DMS 273 treated with DMSO at 0.1 percent for 48 hours (cell line): ENCODE results near the gene CCDC192.

Experiments
- DNase-seq: peaks from one replicate; lab custom pipeline; 2025; lab: John Stamatoyannopoulos, UW

The CCDC192 gene

DNA sequence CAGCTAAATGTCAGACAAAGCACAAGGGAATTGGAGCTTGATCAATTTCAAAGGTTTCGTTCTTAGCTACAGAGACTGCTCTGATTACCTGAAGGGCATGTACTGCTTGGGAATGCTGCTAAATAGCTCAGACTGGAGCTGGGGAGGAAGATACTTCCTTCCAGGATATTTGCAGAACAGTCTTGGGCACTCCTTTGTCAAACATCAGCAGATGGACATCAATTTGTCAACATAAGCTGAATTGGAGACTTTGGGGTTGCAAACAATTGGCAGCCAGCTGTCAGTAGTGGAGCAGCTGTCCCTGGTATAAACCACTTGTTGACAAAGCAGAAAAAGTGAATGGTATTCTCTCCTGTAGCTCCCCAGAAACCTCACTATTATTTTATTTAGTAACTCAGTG is 182.0 kb downstream of the CCDC192 start:
- peak; percentile 82 for DNase-seq

DNA sequence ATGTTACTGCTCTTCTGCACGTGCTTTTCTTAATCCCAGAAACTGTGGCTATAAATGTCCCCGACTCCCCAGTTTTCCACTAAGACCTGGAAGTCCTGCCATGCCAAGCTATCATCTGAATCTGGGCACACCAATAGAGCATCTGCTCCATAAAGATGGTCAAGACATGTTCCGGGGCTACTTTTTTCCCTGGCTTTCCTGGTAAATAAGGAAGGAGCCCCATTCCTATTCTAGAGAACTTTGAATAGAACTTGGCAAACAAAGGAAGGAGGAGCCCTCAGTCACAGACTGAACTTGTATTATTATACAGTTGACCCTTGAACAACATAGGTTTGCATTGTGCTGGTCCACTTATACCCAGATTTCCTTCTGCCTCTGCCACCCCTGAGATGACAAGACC is 182.9 kb downstream of the CCDC192 start:
- no peak for DNase-seq

DNA sequence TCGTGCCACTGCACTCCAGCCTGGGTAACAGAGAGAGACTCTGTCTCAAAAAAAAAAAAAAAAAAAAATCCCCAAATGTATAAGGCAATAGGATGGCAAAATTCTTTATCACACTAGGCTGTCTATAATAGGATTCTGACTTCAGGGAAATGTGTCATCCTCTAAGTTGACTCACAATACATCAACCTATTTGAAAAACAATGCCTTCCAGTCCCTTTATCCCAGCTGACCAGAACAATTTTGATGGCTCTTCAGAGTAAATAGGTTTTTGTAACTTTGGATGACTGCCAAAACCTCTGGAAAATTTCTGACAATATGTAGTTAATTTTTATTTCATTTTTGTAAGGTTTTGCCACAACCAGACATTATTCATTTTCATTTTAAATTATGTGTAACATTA is 184.1 kb downstream of the CCDC192 start:
- no peak for DNase-seq

DNA sequence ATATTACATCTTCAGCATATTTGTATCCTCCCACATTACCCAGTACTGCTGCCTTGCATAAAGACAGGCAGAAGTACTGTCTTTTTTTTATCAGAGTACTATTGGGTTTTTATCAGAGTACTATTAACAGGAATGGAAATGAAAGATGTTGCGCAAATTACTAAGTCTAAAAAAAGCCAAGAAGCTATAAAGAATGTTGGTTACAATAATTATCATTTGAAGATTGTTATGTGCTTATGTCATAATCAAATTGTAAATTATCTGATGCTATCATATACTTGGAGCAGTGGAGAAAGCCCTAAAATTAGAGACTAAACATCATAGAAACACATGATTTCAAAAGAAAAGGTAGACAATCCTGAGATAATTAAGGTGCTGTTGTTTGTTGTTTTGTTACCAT is 188.8 kb downstream of the CCDC192 start:
- no peak for DNase-seq

DNA sequence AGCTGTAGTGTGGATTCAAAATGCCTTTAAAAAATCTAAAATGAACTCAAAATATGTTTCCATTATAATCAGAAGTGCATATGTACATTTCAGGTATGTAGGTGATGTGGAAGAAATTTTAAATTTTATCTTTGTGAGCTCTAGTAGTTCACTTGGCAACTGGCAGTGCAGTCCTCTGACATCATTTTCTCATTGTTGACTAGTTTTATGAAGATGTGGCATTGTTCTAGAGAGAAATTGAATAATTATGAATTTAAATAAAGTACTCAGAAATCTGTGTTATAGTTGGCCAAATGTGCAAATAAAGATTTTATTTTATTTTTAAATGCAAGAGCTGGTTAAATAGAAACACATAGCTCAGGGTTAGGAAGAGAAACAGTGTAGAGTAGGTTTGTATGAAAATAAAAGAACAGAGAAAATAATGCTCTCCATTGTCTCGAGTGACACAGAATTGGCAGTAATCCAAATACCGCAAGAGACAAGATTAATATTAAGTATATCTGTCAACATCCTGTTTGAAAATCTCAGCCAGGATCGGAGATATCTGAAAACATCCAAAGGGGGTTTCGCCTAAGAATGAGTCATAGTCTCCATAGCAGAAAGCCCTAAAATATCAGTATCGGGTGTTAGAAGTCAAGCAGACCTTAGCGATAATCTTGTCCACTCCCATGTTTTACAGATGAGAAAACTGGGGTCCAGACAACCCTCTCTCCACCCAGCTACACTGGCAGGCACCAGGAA is 189.4 kb downstream of the CCDC192 start:
- DNase-seq: no peak

DNA sequence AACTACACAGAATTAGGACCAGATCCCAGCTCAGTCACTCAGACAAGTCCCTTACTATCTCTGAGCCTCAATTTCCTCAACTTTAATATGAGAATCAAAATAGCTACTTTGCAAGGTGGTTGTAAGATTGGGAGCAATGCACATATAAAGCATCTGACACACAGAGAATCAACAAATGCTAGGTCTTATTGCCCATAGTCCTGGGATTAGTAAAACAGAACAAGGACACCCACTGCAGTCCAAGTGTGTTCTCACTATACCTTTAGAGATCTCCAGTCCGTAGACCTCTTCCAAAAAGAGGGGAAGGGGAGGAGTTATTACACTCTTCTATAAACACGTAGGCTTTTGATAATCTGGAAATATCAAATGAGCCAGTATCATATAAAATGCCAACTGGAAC is 190.0 kb downstream of the CCDC192 start:
- no peak for DNase-seq

DNA sequence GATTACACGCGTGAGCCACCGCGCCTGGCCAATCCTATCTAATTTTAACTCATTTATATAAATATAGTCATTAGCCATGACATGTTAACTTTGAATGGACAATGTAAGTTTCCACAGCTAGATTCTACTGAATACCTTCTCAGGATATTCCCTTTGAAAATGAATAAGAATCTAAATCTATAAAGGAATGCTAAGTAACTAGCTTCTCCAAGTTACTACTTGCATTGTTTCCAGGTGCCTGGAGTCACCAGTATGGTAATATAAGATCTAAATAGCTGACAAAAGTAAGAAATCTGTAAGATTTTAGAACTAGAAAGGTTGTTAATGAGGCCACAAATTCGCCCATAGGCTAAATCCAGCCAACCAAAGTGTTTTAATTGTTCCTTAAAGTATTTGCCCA is 191.3 kb downstream of the CCDC192 start:
- no peak for DNase-seq

DNA sequence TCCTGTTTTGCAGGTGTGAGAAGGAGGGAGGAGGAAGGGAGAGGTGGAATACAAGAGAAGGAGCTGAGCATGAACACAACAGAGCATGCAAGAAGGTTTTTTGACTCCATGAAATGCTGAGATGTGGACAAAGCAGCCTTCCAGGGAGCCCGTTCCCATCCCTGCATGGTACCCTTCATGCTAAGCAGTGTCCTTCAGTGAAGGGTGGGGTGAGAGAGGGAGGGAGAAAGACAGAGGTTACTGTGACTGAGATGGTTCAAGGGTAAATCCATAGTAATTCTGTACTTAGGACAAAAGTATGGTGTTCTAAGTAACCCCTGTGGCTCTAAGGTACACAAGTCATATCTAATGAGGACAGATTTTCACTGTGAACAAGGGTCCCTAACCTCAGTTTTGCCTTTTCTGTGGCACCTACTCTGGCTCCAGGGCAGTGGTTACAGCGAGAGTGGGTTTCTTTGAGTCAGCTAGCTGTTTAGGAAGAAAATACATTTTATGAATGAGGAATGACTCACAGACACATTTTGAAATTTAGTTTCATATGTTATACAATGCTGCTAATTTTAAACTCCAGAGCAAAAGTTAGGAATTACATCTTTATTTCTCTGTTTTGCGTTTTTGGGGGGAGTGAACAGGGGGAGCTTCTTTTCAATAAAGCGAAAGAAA is 195.5 kb downstream of the CCDC192 start:
- DNase-seq: no peak

DNA sequence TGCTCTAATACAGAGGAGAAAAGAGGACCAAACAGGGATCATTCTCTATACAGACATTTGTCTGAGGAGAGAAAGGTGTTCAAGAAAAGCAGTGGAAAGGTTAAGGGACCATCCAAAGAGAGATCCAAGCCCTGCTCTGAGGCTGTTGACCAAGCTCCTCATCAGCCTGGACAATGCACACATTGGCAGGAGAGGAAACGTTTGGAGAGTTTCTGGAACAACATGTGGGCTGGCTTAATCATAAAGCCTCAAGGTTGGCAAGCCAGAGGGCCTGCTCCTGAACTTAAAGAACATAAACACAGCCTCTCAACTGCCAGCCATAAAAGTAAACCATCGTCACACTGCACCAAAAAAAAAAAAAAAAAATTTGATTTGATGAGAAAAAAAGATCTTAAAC is 196.0 kb downstream of the CCDC192 start:
- no peak for DNase-seq

DNA sequence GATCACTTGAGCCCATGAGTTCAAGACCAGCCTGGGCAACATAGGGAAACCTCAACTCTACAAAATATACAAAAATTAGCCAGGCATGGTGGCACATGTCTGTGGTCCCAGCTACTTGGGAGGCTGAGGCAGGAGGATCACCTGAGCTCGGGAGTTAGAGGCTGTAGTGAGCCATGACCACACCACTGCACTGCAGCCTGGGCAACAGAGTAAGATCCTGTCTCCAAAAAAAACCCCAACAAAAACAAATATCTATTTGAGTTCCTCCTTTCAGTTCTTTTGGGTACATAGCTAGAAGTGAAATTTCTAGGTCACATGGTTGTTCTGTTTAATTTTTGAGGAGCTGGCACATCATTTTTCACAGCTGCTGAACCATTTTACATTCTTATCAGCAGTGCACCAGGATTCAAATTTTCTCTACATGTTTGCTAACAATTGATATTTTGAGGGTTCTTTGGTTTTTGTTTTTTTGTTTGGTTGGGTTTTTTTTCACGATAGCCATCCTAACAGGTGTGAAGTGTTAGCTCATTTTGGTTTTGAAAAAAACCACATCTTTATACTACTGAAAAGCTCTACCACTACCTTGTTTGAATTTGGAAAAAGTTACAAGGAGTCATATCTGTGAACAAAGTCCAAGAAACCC is 203.5 kb downstream of the CCDC192 start:
- no peak for DNase-seq

DNA sequence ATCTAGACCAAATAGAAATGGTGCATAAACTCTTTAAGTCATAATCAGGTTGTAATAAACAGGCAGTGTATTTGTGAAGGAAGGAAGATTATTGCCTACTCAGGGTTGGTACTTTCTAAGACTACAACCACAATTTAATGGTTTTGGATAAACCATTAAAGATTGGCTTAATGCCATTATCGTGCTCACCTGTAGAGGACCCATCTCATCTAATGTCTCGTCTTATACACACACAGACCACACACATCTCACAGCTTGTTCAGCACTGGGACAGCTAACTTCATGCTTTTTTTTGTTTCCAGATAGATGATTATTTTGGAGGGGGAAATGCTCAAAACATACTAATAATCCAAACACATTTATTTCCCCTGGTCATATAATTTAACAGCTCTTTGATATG is 204.7 kb downstream of the CCDC192 start:
- DNase-seq: no peak

DNA sequence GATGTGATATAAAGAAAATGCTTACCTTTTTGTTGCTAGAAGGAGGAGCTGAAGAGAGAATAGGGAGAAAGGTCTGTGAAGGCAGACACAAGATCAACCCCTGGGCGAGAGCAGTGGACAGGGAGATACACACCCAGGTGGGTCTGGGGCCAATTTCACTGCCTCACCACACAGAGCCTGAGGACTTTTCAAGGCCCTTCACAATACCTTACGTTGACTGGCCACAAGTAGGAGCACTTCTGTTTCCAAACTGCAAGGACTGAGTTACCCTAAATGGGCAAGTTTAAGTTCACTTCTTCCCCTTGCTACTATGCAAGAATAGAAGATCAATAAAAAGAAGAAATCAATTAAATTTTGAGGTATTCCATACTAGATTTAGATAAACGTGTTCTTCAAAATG is 205.9 kb downstream of the CCDC192 start:
- no peak for DNase-seq

DNA sequence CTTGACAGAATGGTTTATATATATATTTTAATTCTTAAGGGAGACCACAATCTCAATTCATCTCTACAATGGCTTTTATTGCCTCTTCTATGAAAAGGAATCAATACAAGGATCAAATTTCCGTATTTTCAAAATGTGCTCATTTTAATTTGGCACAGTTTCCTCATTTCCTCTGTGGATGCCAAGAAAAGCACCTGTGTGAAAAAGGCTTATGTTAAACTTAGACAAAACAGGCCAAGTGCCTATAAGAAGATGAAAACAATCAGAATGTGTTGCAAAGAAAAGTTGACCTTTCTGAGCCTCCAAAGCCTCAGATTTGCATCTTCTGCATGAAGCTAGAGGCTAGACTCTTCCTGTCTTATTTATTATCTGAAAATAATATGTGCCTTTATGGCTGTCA is 206.6 kb downstream of the CCDC192 start:
- DNase-seq: no peak

DNA sequence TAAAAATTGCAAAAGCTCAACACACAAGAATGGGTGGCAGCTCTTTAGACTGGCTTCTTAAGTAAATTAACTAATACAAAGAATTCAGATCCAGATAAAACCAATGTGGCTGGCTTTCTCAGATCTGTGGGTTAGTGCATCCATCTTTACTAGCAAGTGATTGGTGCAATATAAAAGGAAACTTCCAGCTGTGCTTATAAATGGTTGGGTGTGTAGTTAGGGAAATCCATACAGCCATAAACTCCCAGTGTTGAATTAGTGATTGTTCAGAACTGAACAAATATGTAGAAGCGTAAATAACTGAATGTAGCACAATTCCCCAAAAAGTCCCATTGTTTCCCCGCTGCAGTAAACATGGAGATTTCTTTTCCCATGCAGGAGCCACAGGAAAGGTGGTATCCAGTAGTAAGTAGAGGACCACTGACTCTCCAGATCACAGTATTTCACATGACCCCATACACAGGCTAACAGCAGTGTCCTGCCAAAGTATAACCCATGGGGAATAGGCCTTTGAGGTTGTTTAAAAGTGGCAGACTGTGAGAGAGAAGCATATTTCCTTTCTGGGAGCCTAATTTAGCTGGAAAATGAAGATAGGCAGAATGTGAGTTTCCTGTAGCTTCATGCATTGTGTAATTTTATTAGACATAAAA is 207.2 kb downstream of the CCDC192 start:
- no peak for DNase-seq

DNA sequence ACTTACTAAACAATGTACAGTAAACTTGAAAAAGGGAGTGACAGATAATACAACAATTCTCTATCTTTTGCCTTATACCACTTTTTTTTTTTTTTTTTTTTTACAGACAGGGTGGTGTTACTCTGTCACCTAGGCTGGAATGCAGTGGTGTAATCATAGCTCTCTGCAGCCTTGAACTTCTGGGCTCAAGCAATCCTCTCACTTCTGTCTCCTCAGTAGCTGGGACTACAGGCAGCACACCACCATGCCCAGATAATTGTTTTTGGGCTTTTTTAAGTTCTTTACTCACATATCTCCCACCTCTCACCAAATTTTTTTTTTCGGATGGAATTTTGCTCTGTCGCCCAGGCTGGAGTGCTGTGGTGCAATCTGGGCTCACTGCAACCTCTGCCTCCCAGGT is 208.4 kb downstream of the CCDC192 start:
- no peak for DNase-seq

DNA sequence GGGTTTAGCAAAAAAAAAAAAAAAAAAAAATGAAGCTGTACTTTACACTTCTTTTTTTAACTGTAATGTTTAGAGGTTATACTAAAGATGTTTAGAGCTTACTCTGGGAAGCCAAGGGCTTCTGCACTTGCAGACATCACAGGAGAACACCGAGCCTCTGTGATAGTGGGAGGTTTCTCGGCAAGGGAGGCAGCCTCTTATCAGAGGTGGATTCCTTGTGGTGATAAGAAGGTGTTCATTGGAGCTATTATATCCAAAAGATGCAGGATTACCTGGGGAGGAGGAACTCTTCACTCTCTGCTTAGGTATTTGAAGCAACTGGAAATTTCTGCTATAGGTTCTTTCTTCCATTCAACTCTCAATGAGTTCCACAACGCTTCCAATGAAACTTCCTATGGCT is 209.2 kb downstream of the CCDC192 start:
- DNase-seq: no peak

DNA sequence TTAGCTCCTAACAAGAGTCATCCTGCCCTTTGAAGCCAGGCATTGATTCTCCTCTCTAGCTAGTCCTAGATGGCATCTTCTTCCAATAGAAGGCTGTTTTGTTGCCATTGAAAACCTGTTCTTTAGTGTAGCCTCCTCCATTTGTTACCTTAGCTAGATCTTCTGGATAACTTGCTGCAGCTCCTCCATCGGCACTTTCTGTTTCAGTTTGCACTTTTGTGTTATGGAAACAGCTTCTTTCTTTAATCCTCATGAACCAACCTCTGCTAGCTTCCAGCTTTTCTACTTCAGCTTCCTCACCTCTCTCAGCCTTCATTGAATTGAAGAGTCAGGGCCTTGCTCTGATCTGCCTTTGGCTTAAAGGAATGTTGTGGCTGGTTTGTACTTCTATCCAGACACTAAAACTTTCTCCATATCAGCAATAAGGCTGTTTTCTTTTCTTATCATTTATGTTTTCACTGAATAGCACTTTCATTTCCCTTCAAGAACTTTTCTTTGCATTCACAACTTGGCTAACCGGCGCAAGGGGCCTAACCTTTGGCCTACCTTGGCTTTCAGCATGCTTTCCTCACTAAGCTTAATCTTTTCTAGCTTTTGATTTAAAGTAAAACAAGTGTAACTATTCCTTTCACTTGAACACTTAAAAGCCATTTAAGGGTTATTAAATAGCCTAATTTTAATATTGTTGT is 213.8 kb downstream of the CCDC192 start:
- DNase-seq: no peak

DNA sequence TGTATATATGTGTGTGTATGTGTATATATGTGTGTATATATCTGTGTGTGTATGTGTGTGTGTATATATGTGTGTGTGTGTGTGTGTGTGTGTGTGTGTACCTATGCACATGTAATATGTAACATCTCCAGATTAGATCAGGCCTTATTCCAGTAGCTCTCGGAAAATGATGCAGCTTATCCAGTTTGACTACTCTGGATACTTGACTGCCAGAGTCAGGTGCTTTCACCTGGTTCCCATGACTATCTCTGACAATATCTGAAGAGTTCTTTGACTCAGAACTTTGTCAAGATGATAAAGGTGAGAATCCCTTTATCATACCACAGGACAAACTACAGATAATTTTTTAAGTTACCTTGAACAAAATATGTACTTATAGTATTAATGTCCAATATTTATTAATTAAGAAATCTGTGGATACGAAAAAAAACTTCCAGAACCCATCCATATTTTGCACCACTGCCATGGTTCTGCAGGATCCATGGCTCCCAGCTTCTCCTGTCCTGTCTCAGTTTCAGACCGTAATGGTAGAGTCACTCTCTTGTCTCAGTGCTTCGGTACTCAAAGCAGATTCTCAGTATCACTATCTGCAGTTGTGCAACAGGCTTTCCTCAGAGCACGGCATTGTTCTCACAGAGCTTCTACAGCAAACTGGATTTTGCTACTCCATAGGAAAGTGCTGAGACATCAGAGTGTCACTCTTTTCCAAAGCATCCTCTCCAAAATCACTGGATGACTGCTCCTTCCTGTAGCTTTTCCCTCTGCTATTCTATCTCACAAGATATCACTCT is 216.0 kb downstream of the CCDC192 start:
- DNase-seq: no peak

DNA sequence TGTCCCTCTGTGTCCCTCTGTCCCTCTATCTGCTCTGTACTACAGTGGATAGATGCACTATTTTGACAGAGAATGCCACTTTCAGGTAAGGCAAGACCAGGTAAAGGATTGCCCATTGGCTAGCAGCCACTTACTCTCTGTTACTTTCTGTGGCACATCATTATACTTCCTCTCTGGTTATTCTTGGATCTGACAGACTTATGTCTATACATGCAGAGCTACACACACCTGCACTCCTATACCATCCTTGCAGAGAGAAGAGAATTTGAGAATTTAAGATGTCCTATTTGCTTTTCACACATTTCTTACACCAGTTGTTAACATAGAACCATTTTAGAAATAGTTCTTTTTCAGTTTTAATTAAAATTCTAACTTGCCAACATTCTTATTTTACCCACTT is 216.6 kb downstream of the CCDC192 start:
- DNase-seq: no peak

DNA sequence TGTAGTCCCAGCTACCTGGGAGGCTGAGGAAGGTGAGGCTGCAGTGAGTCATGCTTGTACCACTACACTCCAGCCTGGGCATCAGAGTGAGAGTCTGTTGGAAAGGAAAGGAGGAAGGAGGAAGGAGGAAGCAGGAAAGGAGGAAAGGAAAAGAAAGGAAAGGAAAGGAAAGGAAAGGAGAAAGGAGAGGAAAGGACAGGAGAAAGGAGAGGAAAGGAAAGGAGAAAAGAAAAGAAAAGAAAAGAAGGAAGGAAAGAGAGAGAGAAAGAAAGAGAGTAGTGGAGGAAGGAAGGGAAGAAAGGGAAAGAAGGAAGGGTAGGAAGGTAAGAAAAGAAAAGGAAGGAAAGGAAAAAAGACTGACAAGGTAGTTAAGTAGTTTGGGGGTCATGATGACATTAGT is 217.7 kb downstream of the CCDC192 start:
- no peak for DNase-seq

DNA sequence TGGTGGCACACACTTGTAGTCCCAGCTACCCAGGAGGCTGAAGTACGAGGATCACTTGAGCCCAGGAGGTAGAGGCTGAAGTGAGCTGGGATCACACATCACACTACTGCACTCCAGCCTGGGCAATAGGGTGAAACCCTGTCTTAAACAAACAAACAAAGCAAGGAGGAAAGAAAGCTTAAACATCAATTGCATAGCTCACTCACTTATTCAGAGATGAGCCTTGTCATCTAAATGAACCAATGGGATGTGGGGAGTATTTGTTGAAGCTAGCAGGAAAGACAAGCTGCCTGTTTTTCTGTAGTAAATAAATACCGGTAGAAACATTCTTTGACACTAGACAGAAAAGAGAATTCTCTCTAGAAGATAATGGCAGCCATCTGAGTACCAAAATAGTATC is 219.4 kb downstream of the CCDC192 start:
- DNase-seq: no peak
